DMS 273 (cell line): ENCODE data around the gene ARL8A.

ENCODE experiments used
- DNase-seq: peaks from one replicate; lab custom pipeline; 2025; ENCODE audit not compliant: unreplicated experiment; lab: John Stamatoyannopoulos, UW

Gene ARL8A

GRCh38 chr1:202085682-202086373 lies 58.7 kb downstream of the ARL8A start:
- DNase-seq, result no peak

DNA sequence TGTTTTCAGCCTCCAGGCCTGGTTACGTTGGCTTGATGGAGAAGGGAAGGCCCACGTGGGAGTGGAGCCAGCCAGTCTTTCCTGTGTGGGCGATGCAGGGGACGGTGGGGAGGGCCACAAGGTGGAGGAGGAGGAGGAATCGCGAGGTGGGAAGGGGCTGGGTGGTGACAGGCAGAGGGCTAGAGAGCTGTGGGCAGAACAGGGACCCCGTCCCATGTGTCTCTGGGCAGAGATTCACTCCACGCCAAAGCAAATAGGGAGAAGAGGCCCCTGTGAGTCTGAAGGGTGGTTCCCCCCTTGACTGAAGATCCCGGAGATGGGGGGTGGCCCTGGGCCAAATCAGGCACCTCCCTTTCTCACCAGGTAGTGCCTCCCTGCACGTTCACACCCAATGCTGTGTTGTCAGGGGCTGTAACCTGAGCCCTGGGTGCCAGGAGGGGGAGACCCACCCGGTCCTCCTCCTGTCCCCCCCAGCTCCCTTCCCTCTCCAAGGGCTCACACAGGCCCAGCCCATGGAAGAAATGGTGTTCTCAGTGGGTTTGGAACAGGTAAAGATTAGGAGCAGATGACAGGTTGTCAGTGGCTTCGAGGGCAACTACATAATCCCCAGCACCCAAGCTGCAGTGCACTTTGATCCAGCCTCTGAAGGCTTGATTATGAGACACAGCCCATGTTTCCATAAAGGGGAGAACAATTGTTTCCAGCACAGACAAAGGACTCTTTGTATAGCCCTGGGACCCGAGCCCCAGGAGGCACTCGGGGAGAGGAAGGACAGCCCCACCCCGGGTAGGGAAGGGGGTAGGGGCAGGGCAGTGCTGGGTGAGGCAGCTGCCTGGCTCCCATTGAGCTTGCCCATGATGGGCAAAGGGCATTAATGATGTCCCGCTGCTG lies 59.5 kb downstream of the ARL8A start:
- no peak for DNase-seq
